ENCODE data around the gene PDCD10.

DNA sequence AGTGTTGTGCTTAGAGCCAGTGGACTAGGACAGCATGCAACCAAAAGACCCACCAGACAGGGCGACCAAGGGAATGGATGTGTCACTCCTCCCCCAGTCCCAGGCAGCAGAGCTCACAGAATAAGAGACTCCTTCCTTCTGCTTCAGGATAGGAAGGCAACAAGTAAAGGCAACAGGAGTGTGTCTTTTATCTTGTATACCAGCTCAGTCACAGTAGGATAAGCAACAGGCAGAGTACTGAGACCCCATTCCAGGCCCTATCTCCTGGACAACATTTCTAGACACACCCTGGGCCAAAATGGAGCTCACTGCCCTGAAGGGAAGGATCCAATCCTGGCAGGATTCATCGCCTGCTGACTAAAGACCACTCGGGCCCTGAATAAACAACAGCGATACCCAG lies 25.0 kb downstream of the PDCD10 start:
- TF ChIP-seq CTCF (IDR thresholded peaks at IDR 0.05; ENCODE audit: poor library complexity) (no peak), EZH2 (IDR thresholded peaks at IDR 0.05; ENCODE audit: borderline replicate concordance) (no peak)
